ENCODE results near the gene C10orf105.

The C10orf105 gene

GRCh38 chr10:71710519-71710918, 9.1 kb downstream of the C10orf105 start:
- H3K79me2 ChIP-seq: no peaks in the 10 kb centered on the region
- H3K27ac ChIP-seq: no peak overlapping the region
- no peaks in the 10 kb centered on the region for H3K36me3 ChIP-seq (ENCODE audit: control insufficient read depth, insufficient read depth, low read length)
- no peaks in the 10 kb centered on the region for H3K9me3 ChIP-seq (ENCODE audit: control insufficient read depth, low read length)
- no peak for TF ChIP-seq CTCF (IDR thresholded peaks at IDR 0.05)
- no peaks in the 10 kb centered on the region for H3K27me3 ChIP-seq (ENCODE audit: control insufficient read depth, insufficient read depth, low read length)
- no peaks in the 10 kb centered on the region for H3K4me1 ChIP-seq
- no peak overlapping the region for H3K4me2 ChIP-seq (ENCODE audit: low read length)
- no peak overlapping the region for H3K9ac ChIP-seq
- no peak overlapping the region for H3K4me3 ChIP-seq (ENCODE audit: low read depth, low read length)
- no peak overlapping the region for H2AFZ ChIP-seq

GRCh38 chr10:71708897-71709882, 10.4 kb downstream of the C10orf105 start:
- no peaks in the 10 kb centered on the region for H3K36me3 ChIP-seq (ENCODE audit: control insufficient read depth, insufficient read depth, low read length)
- no peak overlapping the region for H3K4me3 ChIP-seq (ENCODE audit: low read depth, low read length)
- H3K9ac ChIP-seq: no peak overlapping the region
- no peak for TF ChIP-seq CTCF (IDR thresholded peaks at IDR 0.05)
- no peak overlapping the region for H2AFZ ChIP-seq
- H3K79me2 ChIP-seq: no peaks in the 10 kb centered on the region
- H3K9me3 ChIP-seq (ENCODE audit: control insufficient read depth, low read length): no peaks in the 10 kb centered on the region
- no peak overlapping the region for H3K4me2 ChIP-seq (ENCODE audit: low read length)
- H3K27me3 ChIP-seq (ENCODE audit: control insufficient read depth, insufficient read depth, low read length): no peaks in the 10 kb centered on the region
- H3K4me1 ChIP-seq: no peaks in the 10 kb centered on the region
- no peak overlapping the region for H3K27ac ChIP-seq

GRCh38 chr10:71708301-71708703, 11.3 kb downstream of the C10orf105 start:
- Histone ChIP-seq H3K4me2 (ENCODE audit: low read length) (no peak overlapping the region), H3K27ac (no peak overlapping the region), H3K9me3 (ENCODE audit: control insufficient read depth, low read length) (no peaks in the 10 kb centered on the region), H3K4me1 (no peaks in the 10 kb centered on the region), H3K79me2 (no peaks in the 10 kb centered on the region), H2AFZ (no peak overlapping the region), H3K36me3 (ENCODE audit: control insufficient read depth, insufficient read depth, low read length) (no peaks in the 10 kb centered on the region), H3K27me3 (ENCODE audit: control insufficient read depth, insufficient read depth, low read length) (no peaks in the 10 kb centered on the region), H3K4me3 (ENCODE audit: low read depth, low read length) (no peak overlapping the region), H3K9ac (no peak overlapping the region)
- peak; percentile 56 for TF ChIP-seq CTCF (IDR thresholded peaks at IDR 0.05)

- Histone ChIP-seq H3K27ac (no peak overlapping the region), H3K9ac (no peak overlapping the region), H3K27me3 (ENCODE audit: control insufficient read depth, insufficient read depth, low read length) (no peaks in the 10 kb centered on the region), H3K4me2 (ENCODE audit: low read length) (no peak overlapping the region), H3K36me3 (ENCODE audit: control insufficient read depth, insufficient read depth, low read length) (no peaks in the 10 kb centered on the region), H3K4me1 (no peaks in the 10 kb centered on the region), H3K79me2 (no peaks in the 10 kb centered on the region), H3K4me3 (ENCODE audit: low read depth, low read length) (no peak overlapping the region), H3K9me3 (ENCODE audit: control insufficient read depth, low read length) (no peaks in the 10 kb centered on the region), H2AFZ (no peak overlapping the region)
- TF ChIP-seq CTCF (IDR thresholded peaks at IDR 0.05): no peak
These were observed 12.3 kb downstream of the C10orf105 start for GRCh38 chr10:71707240-71707789.

Data from parathyroid adenoma (tissue), 2 donors.